Measurements from ENCODE around the gene MATN3. TPM values are rescaled to one million over a fixed set of nuclear protein-coding genes. Genes with fewer than 3 reads are reported as not detected.
A peak's percentile ranks its signal among the peaks of the same experiment; 100 is the strongest.

Gene MATN3
- total RNA-seq, 1 experiment from 2014 or later, result 13.5 TPM

DNA sequence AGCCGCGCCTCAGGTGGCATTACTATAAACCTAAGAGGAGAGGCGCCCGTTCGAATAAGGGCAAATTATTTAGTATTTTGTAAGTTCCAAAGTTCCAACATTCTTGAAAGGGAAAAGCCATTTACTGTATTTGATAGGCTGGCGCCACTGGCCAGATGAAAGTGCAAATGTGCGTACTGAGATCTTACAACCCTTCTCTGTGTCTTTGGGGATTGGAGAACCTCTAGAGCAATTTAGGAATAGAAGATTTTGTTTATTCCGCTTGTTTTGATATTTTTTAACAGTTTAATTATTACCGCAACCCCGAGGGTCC is 22.1 kb downstream of the MATN3 start:
- WGBS (ENCODE audit: extremely low coverage, insufficient read length, low lambda C conversion rate), result no CpG with 5 or more reads among the region's 10 CpGs
- no peak overlapping the region for H2AK5ac ChIP-seq (ENCODE audit: insufficient read length, low read length)
- no peak overlapping the region for H2BK20ac ChIP-seq (ENCODE audit: low read depth, low read length, poor library complexity, severe bottlenecking)
- no peaks in the 10 kb centered on the region for H3K27me3 Mint-ChIP-seq (ENCODE audit: low read depth)
- H3K4me1 Mint-ChIP-seq, result peaks cover 23 to 26% of the 10 kb centered on the region in 2 experiments
- no peak overlapping the region for H2BK12ac ChIP-seq (ENCODE audit: insufficient read length, low read depth, low read length)
- no peak overlapping the region for H4K8ac ChIP-seq (replicated peaks; ENCODE audit: insufficient read length, low read depth, low read length)
- H4K91ac ChIP-seq (ENCODE audit: insufficient read length, low read depth, low read length), result no peak overlapping the region
- H3K4me1 ChIP-seq (ENCODE audit: insufficient read depth, low read length), result peaks cover 4% of the 10 kb centered on the region; the same call in 1 of the 2 replicates
- H3T11ph ChIP-seq (ENCODE audit: low read length), result no peak overlapping the region
- no peak overlapping the region for H3K27ac ChIP-seq (ENCODE audit: insufficient read length, low read depth, low read length)
- peaks cover 8% of the 10 kb centered on the region; the same call in 1 of the 2 replicates for H3K79me2 ChIP-seq (ENCODE audit: insufficient read depth, low read length)
- no peaks in the 10 kb centered on the region for H3K27me3 ChIP-seq (ENCODE audit: insufficient read depth, low read length)
- H4K20me1 ChIP-seq (ENCODE audit: control insufficient read depth, insufficient read depth, insufficient read length), result no peaks in the 10 kb centered on the region
- H3K14ac ChIP-seq (ENCODE audit: insufficient read depth, low read length), result peak overlapping the region; percentile 36; the same call in 1 of the 2 replicates
- H3K36me3 Mint-ChIP-seq (ENCODE audit: insufficient read depth in 1 of 3, low read depth in 3 of 3), result peaks cover 16 to 22% (median 17%) of the 10 kb centered on the region in 3 experiments
- peaks cover 6% of the 10 kb centered on the region for H3K23me2 ChIP-seq (ENCODE audit: insufficient read length, low read depth, low read length, poor library complexity, severe bottlenecking)
- H3K23ac ChIP-seq (ENCODE audit: insufficient read length, low read depth, low read length), result no peak overlapping the region
- peak overlapping the region; percentile 75 for H3K4me2 ChIP-seq (ENCODE audit: insufficient read depth, insufficient read length, low read length)
- H3K4me3 Mint-ChIP-seq, result peak overlapping the region; percentile 93 to 96
- no peak overlapping the region for H4K5ac ChIP-seq (ENCODE audit: insufficient read length, low read depth, low read length)
- H2BK120ac ChIP-seq (ENCODE audit: low read depth, low read length, poor library complexity, severe bottlenecking), result no peak overlapping the region
- H3K9ac ChIP-seq (ENCODE audit: extremely low read depth, insufficient read length, low read length), result no peak overlapping the region
- DNase-seq, result no peak
- H3K9me3 Mint-ChIP-seq, result no peaks in the 10 kb centered on the region
- H3K79me1 ChIP-seq (ENCODE audit: insufficient read depth, low read depth, low read length, poor library complexity, severe bottlenecking), result no peaks in the 10 kb centered on the region
- TF ChIP-seq, protein P1, sequence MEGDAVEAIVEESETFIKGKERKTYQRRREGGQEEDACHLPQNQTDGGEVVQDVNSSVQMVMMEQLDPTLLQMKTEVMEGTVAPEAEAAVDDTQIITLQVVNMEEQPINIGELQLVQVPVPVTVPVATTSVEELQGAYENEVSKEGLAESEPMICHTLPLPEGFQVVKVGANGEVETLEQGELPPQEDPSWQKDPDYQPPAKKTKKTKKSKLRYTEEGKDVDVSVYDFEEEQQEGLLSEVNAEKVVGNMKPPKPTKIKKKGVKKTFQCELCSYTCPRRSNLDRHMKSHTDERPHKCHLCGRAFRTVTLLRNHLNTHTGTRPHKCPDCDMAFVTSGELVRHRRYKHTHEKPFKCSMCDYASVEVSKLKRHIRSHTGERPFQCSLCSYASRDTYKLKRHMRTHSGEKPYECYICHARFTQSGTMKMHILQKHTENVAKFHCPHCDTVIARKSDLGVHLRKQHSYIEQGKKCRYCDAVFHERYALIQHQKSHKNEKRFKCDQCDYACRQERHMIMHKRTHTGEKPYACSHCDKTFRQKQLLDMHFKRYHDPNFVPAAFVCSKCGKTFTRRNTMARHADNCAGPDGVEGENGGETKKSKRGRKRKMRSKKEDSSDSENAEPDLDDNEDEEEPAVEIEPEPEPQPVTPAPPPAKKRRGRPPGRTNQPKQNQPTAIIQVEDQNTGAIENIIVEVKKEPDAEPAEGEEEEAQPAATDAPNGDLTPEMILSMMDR (conservative IDR thresholded peaks at IDR 0.05), result no peak
- H3K18ac ChIP-seq (ENCODE audit: insufficient read length, low read depth, low read length), result peak overlapping the region; percentile 58
- no peak overlapping the region for H2BK5ac ChIP-seq (ENCODE audit: insufficient read length, low read length)
- H3K56ac ChIP-seq (ENCODE audit: insufficient read length, low read depth, low read length), result no peak overlapping the region
- H3K4ac ChIP-seq (ENCODE audit: low read depth, low read length), result no peak overlapping the region
- H3K9me3 ChIP-seq (ENCODE audit: control insufficient read depth, low read depth, low read length), result no peaks in the 10 kb centered on the region
- H2BK15ac ChIP-seq (ENCODE audit: low read depth, low read length), result no peak overlapping the region
- no peak overlapping the region for H2AFZ ChIP-seq (ENCODE audit: low read length)
- peak overlapping the region in 2 of 3 experiments; percentile 88 to 94; a peak in 4 of 7 replicates for H3K27ac Mint-ChIP-seq

All from H9 (cell line).